Memory B cell (primary cell): ENCODE measurements around the gene UBFD1.
"Not testable (repeated sequence)": the region's sequence is repeated elsewhere in the genome, so short reads cannot be mapped to it uniquely, and the experiment has no call there.

Experiments
- ATAC-seq: fragments of 150-1000 bp; cut with Tn5 transposase; 2 replicates; pipeline ENCODE4 v1.10.0; 2021; ENCODE audit warnings: low read depth, mild to moderate bottlenecking, moderate library complexity
- DNase-seq, 2 donors: peaks; one replicate each; pipeline ENCODE4 v3.0.0; 2022; ENCODE audit warnings: low spot score in 2 of 2
- H3K27ac Mint-ChIP-seq: one replicate; pipeline ENCODE4 v1.8.0; 2022; ENCODE audit warnings: mild to moderate bottlenecking, moderate library complexity, mixed read lengths
- H3K27me3 Mint-ChIP-seq: one replicate; pipeline ENCODE4 v1.8.0; 2022; ENCODE audit warnings: mixed read lengths
- H3K36me3 Mint-ChIP-seq: one replicate; pipeline ENCODE4 v1.8.0; 2022; ENCODE audit warnings: mild to moderate bottlenecking, mixed read lengths
- H3K4me1 Mint-ChIP-seq: one replicate; pipeline ENCODE4 v1.8.0; 2022; ENCODE audit warnings: mixed read lengths
- H3K4me3 Mint-ChIP-seq: one replicate; pipeline ENCODE4 v1.8.0; 2022; ENCODE audit warnings: mild to moderate bottlenecking, moderate library complexity, mixed read lengths
- H3K9me3 Mint-ChIP-seq: one replicate; pipeline ENCODE4 v1.8.0; 2022; ENCODE audit warnings: mixed read lengths

Gene UBFD1

GRCh38 chr16:23590181-23590580 lies 32.7 kb downstream of the UBFD1 start:
- no peaks in the 10 kb centered on the region for H3K9me3 Mint-ChIP-seq
- H3K36me3 Mint-ChIP-seq = peaks cover 27% of the 10 kb centered on the region
- ATAC-seq (no peak), DNase-seq (no peak)
- H3K4me1 Mint-ChIP-seq = peaks cover 10% of the 10 kb centered on the region
- no peaks in the 10 kb centered on the region for H3K27me3 Mint-ChIP-seq
- H3K27ac Mint-ChIP-seq = no peak overlapping the region
- H3K4me3 Mint-ChIP-seq = no peak overlapping the region

GRCh38 chr16:23594186-23594585 lies 36.7 kb downstream of the UBFD1 start:
- H3K4me1 Mint-ChIP-seq = peaks cover 20% of the 10 kb centered on the region
- no peaks in the 10 kb centered on the region for H3K9me3 Mint-ChIP-seq
- ATAC-seq = no peak
- H3K36me3 Mint-ChIP-seq = peaks cover 20% of the 10 kb centered on the region
- no peaks in the 10 kb centered on the region for H3K27me3 Mint-ChIP-seq
- H3K4me3 Mint-ChIP-seq = no peak overlapping the region
- no peak for DNase-seq
- no peak overlapping the region for H3K27ac Mint-ChIP-seq

GRCh38 chr16:23595246-23595950 lies 37.9 kb downstream of the UBFD1 start:
- DNase-seq (no peak), ATAC-seq (no peak)
- Mint-ChIP-seq H3K27me3 (no peaks in the 10 kb centered on the region), H3K36me3 (peaks cover 14% of the 10 kb centered on the region), H3K4me3 (peak overlapping the region; percentile 84), H3K9me3 (no peaks in the 10 kb centered on the region), H3K4me1 (peaks cover 18% of the 10 kb centered on the region), H3K27ac (no peak overlapping the region)

GRCh38 chr16:23595951-23596720 lies 38.6 kb downstream of the UBFD1 start, which contains the start of gene NDUFAB1:
TSS of gene NDUFAB1 (minus strand) at chr16:23596316. CDS start at chr16:23596290, 26 bp downstream.
- no peaks in the 10 kb centered on the region for H3K27me3 Mint-ChIP-seq
- peaks cover 14% of the 10 kb centered on the region for H3K36me3 Mint-ChIP-seq
- peaks cover 18% of the 10 kb centered on the region for H3K4me1 Mint-ChIP-seq
- H3K9me3 Mint-ChIP-seq = no peaks in the 10 kb centered on the region
- peak within 1 kb of the TSS; percentile 84 for H3K4me3 Mint-ChIP-seq
- peak within 1 kb of the TSS; percentile 59 for H3K27ac Mint-ChIP-seq
- peak; percentile 93 to 94 for DNase-seq
- ATAC-seq = peak; percentile 97

GRCh38 chr16:23597003-23597756 lies 39.7 kb downstream of the UBFD1 start:
- Mint-ChIP-seq H3K4me1 (peaks cover 12% of the 10 kb centered on the region), H3K27me3 (no peaks in the 10 kb centered on the region), H3K4me3 (peak overlapping the region; percentile 79), H3K36me3 (peaks cover 7% of the 10 kb centered on the region), H3K9me3 (no peaks in the 10 kb centered on the region), H3K27ac (peak overlapping the region; percentile 59)
- ATAC-seq (peak; percentile 42), DNase-seq (peak; percentile 22 to 33)

GRCh38 chr16:23607726-23608125 lies 50.2 kb downstream of the UBFD1 start:
- no peak for ATAC-seq
- Mint-ChIP-seq H3K4me1 (no peaks in the 10 kb centered on the region), H3K27me3 (no peaks in the 10 kb centered on the region), H3K27ac (no peak overlapping the region), H3K4me3 (no peak overlapping the region), H3K9me3 (no peaks in the 10 kb centered on the region), H3K36me3 (peaks cover 12% of the 10 kb centered on the region)
- DNase-seq = no peak

GRCh38 chr16:23608194-23608593 lies 50.7 kb downstream of the UBFD1 start:
- Mint-ChIP-seq H3K36me3 (peaks cover 14% of the 10 kb centered on the region), H3K4me3 (no peak overlapping the region), H3K9me3 (no peaks in the 10 kb centered on the region), H3K4me1 (no peaks in the 10 kb centered on the region), H3K27me3 (no peaks in the 10 kb centered on the region), H3K27ac (no peak overlapping the region)
- ATAC-seq (no peak), DNase-seq (no peak)

GRCh38 chr16:23609929-23610328 lies 52.4 kb downstream of the UBFD1 start:
- Mint-ChIP-seq H3K4me3 (no peak overlapping the region), H3K36me3 (peaks cover 8% of the 10 kb centered on the region), H3K27ac (no peak overlapping the region), H3K4me1 (no peaks in the 10 kb centered on the region), H3K27me3 (no peaks in the 10 kb centered on the region), H3K9me3 (no peaks in the 10 kb centered on the region)
- ATAC-seq (no peak), DNase-seq (no peak)

GRCh38 chr16:23610905-23611304 lies 53.4 kb downstream of the UBFD1 start:
- H3K4me3 Mint-ChIP-seq, ATAC-seq, DNase-seq, H3K27me3 Mint-ChIP-seq, H3K27ac Mint-ChIP-seq, H3K4me1 Mint-ChIP-seq, H3K9me3 Mint-ChIP-seq, H3K36me3 Mint-ChIP-seq: not testable (repeated sequence)

- ATAC-seq = no peak
- H3K4me3 Mint-ChIP-seq = no peak overlapping the region
- no peak for DNase-seq
Observed at GRCh38 chr16:23611936-23612335, 54.4 kb downstream of the UBFD1 start.

GRCh38 chr16:23615805-23616204 lies 58.3 kb downstream of the UBFD1 start:
- Mint-ChIP-seq H3K27me3 (no peaks in the 10 kb centered on the region), H3K4me1 (no peaks in the 10 kb centered on the region), H3K4me3 (no peak overlapping the region), H3K36me3 (peaks cover 23% of the 10 kb centered on the region), H3K9me3 (no peaks in the 10 kb centered on the region), H3K27ac (no peak overlapping the region)
- DNase-seq (no peak), ATAC-seq (no peak)

More at GRCh38 chr16:23611936-23612335, 54.4 kb downstream of the UBFD1 start:
- no peaks in the 10 kb centered on the region for H3K27me3 Mint-ChIP-seq
- peaks cover 10% of the 10 kb centered on the region for H3K36me3 Mint-ChIP-seq
- H3K27ac Mint-ChIP-seq = no peak overlapping the region
- no peaks in the 10 kb centered on the region for H3K4me1 Mint-ChIP-seq
- no peaks in the 10 kb centered on the region for H3K9me3 Mint-ChIP-seq
